Measurements from ENCODE around the gene SYT13. TPM values are rescaled to one million over a fixed set of nuclear protein-coding genes. Genes with fewer than 3 reads are reported as not detected.
A peak's percentile ranks its signal among the peaks of the same experiment; 100 is the strongest.

SYT13 gene, protein sequence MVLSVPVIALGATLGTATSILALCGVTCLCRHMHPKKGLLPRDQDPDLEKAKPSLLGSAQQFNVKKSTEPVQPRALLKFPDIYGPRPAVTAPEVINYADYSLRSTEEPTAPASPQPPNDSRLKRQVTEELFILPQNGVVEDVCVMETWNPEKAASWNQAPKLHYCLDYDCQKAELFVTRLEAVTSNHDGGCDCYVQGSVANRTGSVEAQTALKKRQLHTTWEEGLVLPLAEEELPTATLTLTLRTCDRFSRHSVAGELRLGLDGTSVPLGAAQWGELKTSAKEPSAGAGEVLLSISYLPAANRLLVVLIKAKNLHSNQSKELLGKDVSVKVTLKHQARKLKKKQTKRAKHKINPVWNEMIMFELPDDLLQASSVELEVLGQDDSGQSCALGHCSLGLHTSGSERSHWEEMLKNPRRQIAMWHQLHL
- total RNA-seq: 10 to 100 TPM in 2 of 3 donors, 1 to 10 TPM in 1; 7.5 to 28.6 (median 22.7) TPM
- long read RNA-seq, donor 1, full-length matches to known transcripts: 3 of 3 reads
- long read RNA-seq, donor 1, partial matches to known transcripts: 0 of 3 reads
- long read RNA-seq, donor 1, other reads (novel, unspliced or antisense): 0 of 3 reads
- long read RNA-seq, donor 2, full-length matches to known transcripts: 2 of 3 reads
- long read RNA-seq, donor 2, partial matches to known transcripts: 0 of 3 reads
- long read RNA-seq, donor 2, other reads (novel, unspliced or antisense): 1 of 3 reads

DNA sequence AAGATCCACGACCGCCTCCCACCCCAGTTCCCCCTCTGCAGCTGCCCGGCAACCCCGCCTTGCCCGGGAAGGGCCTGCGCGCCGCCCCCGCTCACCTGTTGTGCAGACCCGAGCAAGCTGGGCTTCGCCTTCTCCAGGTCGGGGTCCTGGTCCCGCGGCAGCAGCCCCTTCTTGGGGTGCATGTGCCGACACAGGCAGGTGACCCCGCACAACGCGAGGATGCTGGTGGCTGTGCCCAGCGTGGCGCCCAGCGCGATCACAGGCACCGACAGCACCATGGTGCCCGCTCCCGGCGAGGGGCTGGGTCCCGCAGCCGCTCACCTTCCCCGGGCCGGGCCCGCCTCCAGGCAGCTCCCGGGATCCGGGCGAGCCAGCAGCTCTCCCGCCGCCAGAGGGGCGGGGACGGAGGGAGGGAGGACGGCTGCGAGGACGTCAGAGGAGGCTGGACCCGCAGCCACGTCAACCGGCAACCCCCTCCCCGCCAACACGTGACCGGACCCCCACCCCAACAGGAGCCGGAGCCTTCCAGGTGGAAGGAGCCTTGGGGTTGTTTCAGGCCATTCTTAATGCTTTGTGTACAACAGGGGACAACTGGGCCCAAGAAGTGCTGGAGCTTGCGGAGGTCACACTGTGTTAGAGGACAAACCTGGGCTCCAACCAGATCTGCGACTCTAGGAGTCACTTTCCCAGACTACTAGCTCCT lies at the start of gene SYT13:
TSS of gene SYT13 (minus strand) at position 412 of the 703 bp plus-strand sequence. CDS start at position 278, 134 bp downstream.
- peak; percentile 83 to 91 (median 85) for DNase-seq
- TF ChIP-seq CTCF (IDR thresholded peaks at IDR 0.05): no peak
- intact Hi-C loops (cut with DNase I, micrococcal nuclease): no loop called here
- H3K9me3 ChIP-seq: no peaks in the 10 kb centered on the region
- H3K4me1 ChIP-seq (ENCODE audit: low read depth): no peaks in the 10 kb centered on the region
- H3K36me3 ChIP-seq (ENCODE audit: low read depth): no peaks in the 10 kb centered on the region
- peak; percentile 96 for ATAC-seq
- H3K4me3 ChIP-seq: peak within 1 kb of the TSS; percentile 32

GRCh38 chr11:45335434-45335833 lies 49.3 kb upstream of the SYT13 start:
- H3K9me3 ChIP-seq: no peaks in the 10 kb centered on the region
- DNase-seq: no peak
- no peaks in the 10 kb centered on the region for H3K4me1 ChIP-seq (ENCODE audit: low read depth)
- no peaks in the 10 kb centered on the region for H3K36me3 ChIP-seq (ENCODE audit: low read depth)
- TF ChIP-seq CTCF (IDR thresholded peaks at IDR 0.05): no peak
- H3K4me3 ChIP-seq: no peak overlapping the region
- intact Hi-C loops (cut with DNase I, micrococcal nuclease): no loop called here
- ATAC-seq: no peak

- TF ChIP-seq CTCF (IDR thresholded peaks at IDR 0.05): no peak
- H3K9me3 ChIP-seq: no peaks in the 10 kb centered on the region
- intact Hi-C loops (cut with DNase I, micrococcal nuclease): loop anchor here in 1 of 2 donors (5.0 kb wide), 1 partner anchor 223 kb away; no protein-coding TSS in a partner anchor
- no peak for DNase-seq
- no peak for ATAC-seq
- H3K4me3 ChIP-seq: no peak overlapping the region
- no peaks in the 10 kb centered on the region for H3K36me3 ChIP-seq (ENCODE audit: low read depth)
- H3K4me1 ChIP-seq (ENCODE audit: low read depth): no peaks in the 10 kb centered on the region
These were observed 48.7 kb upstream of the SYT13 start for GRCh38 chr11:45334836-45335235.

DNA sequence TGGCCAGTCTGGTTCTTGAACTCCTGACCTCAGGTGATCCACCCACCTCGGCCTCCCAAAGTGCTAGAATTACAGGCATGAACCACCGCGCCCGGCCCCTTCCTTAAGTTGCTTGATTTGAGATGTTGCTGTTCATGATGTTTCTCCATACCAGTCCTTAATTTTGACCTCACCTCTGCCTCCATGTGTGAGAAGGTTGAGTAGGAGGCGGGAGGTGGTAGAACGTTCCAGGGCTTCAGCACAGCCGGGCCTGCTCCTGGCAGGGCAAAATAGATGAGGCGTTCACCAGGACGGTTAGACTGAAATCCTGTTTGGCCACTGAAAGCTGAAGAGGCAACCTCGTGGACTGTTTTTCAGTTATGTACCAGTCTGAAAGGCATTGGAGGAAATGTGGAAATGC lies 48.3 kb upstream of the SYT13 start:
- no peak for TF ChIP-seq CTCF (IDR thresholded peaks at IDR 0.05)
- ATAC-seq: no peak
- no peaks in the 10 kb centered on the region for H3K9me3 ChIP-seq
- H3K36me3 ChIP-seq (ENCODE audit: low read depth): no peaks in the 10 kb centered on the region
- DNase-seq: no peak
- no peak overlapping the region for H3K4me3 ChIP-seq
- H3K4me1 ChIP-seq (ENCODE audit: low read depth): no peaks in the 10 kb centered on the region
- intact Hi-C loops (cut with DNase I, micrococcal nuclease): loop anchor here in 1 of 2 donors (5.0 kb wide), 1 partner anchor 222 kb away; no protein-coding TSS in a partner anchor

All from mucosa of descending colon (tissue), 3 donors.